Spleen (tissue), 11 donors: ENCODE results near the gene BABAM2. TPM values are rescaled to one million over a fixed set of nuclear protein-coding genes. Genes with fewer than 3 reads are reported as not detected.

Experiments used
- DNase-seq: peaks from one replicate; pipeline ENCODE4 v3.0.0-alpha.2; 2020
- H3K27ac ChIP-seq, 8 donors: fragments of 200-600 bp; sonication (generic) in 7 of 8; 1 replicate in 4 of 8; 2 replicates in 4 of 8; pipeline versions ENCODE4 v1.5.0 to v1.8.0; 2016 to 2021; ENCODE audit warnings: inconsistent platforms in 4 of 8, mild to moderate bottlenecking in 4 of 8, moderate library complexity in 1 of 8
- H3K27me3 ChIP-seq, 7 donors: fragments of 200-600 bp; sonication (generic) in 6 of 7; replicated peaks in 1 of 7; 1 replicate in 4 of 7; 2 replicates in 3 of 7; pipeline versions ENCODE4 v1.5.0 to v1.8.0; 2016 to 2021; ENCODE audit warnings: inconsistent platforms in 3 of 7, mild to moderate bottlenecking in 1 of 7
- H3K36me3 ChIP-seq, 6 donors: fragments of 200-600 bp; sonication (generic) in 5 of 6; 1 replicate in 4 of 6; 2 replicates in 2 of 6; pipeline versions ENCODE4 v1.5.0 to v1.8.0; 2016 to 2021; ENCODE audit warnings: inconsistent platforms in 2 of 6
- H3K4me1 ChIP-seq, 6 donors: fragments of 200-600 bp; sonication (generic) in 5 of 6; 1 replicate in 3 of 6; 2 replicates in 3 of 6; pipeline versions ENCODE4 v1.5.0 to v1.8.0; 2016 to 2021; ENCODE audit warnings: inconsistent platforms in 3 of 6
- H3K4me3 ChIP-seq, 8 donors: fragments of 200-600 bp; sonication (generic) in 7 of 8; 1 replicate in 4 of 8; 2 replicates in 4 of 8; pipeline versions ENCODE4 v1.5.0 to v1.8.0; 2016 to 2021; ENCODE audit warnings: inconsistent platforms in 4 of 8, mild to moderate bottlenecking in 4 of 8, moderate library complexity in 2 of 8
- H3K9me3 ChIP-seq, 8 donors: fragments of 200-600 bp; sonication (generic) in 7 of 8; 1 replicate in 4 of 8; 2 replicates in 4 of 8; pipeline versions ENCODE4 v1.5.0 to v1.8.0; 2016 to 2021; ENCODE audit warnings: inconsistent platforms in 4 of 8
- POLR2A ChIP-seq, 3 donors: fragments of 450-650 bp; IDR thresholded peaks; one replicate each; pipeline ENCODE4 v1.5.1; 2017; ENCODE audit warnings: antibody characterized with exemption in 3 of 3, mild to moderate bottlenecking in 1 of 3
- POLR2AphosphoS5 ChIP-seq, 3 donors: sonication (generic); formaldehyde crosslinking; IDR thresholded peaks; one replicate each; pipeline ENCODE4 v1.5.1; 2017; ENCODE audit warnings: antibody characterized with exemption in 3 of 3
- WGBS, 5 donors: extraction: QIAGEN DNeasy Blood & Tissue Kit in 3 of 5; methylation state at CpG; one replicate each; pipeline versions ENCODE4 v1.1.5 to v1.1.7; 2013 to 2018; 5-methylcytosine and 5-hydroxymethylcytosine counted together
- intact Hi-C: fragments of 100-400 bp; cut with DNase I; formaldehyde crosslinking; loops from one replicate; pipeline ENCODE4 v1.15.0; 2023; ENCODE audit warnings: low total_unique reads
- polyA plus RNA-seq, 3 donors: library from polyadenylated mRNA; stranded (reverse); fragments of 200-250 nt; gene quantifications; one replicate each; pipeline ENCODE4 v1.2.1, GENCODE V29; 2013
- total RNA-seq, 7 donors: library from RNA; depleted of rRNA in 3 of 7; stranded (reverse); fragments of >200 nt in 3 of 7; fragmentation: NEBNext Ultra II Directional in 4 of 7; extraction: Animal tissue kit (Norgen Biotek cat#: 25700) in 4 of 7; gene quantifications; one replicate each; pipeline versions ENCODE4 v1.1.0 to v1.2.1, GENCODE V29; 2016 to 2021
- TF ChIP-seq, protein P1 (sequence below), 11 experiments: fragments of 200-600 bp in 7 of 11; fragments of 450-650 bp in 4 of 11; sonication (generic) in 4 of 11; IDR thresholded peaks in 8 of 11; conservative IDR thresholded peaks in 3 of 11; 1 replicate in 7 of 11; 2 replicates in 4 of 11; pipeline versions ENCODE4 v1.4.0 to v1.8.0; 2016 to 2021; ENCODE audit warnings: antibody characterized with exemption in 11 of 11, inconsistent platforms in 4 of 11, mild to moderate bottlenecking in 1 of 11
- donor health status: healthy with polysubstance abuse.
- donor health status: DM: no; HTN: no; CAD: no; lungs with moderate emphysema.
- donor health status: DM: no; HTN: no; CAD: no.
- donor health status: Bipolar disorder and iron deficiency.
- donor health status: healthy.
- donor health status: DM: no; HTN: no; CAD: no.
- donor health status: DM: yes; HTN: yes; CAD: no.

BABAM2 gene
- total and polyA plus RNA-seq, 10 donors, result 16.1 to 70.1 (median 55.0) TPM

DNA sequence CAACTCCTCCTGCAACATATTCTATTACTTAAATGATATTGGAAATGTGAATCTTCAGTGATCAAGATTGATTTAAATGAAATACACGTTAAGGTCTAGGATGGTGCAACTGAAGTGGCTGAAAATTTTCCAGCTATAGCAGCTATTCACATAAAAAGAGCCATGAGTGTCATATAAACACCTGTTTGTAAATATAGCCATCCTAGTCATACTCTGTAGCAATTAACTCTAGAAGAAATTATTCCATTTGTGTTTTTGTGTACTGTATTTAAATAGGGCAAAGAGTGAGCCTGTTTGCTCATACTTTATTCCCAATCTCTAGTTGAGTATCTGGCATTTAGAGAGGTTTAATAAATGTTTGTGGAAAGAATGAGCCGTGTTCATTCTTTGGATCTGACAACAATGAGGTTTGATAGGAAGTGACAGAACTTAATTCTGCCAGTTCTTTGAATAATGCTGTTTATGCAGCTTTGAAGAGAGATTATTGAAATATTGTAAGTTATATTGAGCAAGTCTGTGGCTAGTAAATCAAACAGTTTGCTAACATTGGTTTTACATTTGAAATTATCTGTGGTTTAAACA, 49.7 kb downstream of the BABAM2 start:
- peaks cover 0 to 23% (median 9%) of the 10 kb centered on the region in 6 donors for H3K4me1 ChIP-seq
- peak overlapping the region in 1 of 8 donors; percentile 10 for H3K27ac ChIP-seq
- 56 to 76% (median 69%) methylated on average over 2 of the region's 2 CpGs for WGBS, 5 donors
- no peak for TF ChIP-seq POLR2AphosphoS5 (IDR thresholded peaks at IDR 0.05)
- TF ChIP-seq, protein P1, sequence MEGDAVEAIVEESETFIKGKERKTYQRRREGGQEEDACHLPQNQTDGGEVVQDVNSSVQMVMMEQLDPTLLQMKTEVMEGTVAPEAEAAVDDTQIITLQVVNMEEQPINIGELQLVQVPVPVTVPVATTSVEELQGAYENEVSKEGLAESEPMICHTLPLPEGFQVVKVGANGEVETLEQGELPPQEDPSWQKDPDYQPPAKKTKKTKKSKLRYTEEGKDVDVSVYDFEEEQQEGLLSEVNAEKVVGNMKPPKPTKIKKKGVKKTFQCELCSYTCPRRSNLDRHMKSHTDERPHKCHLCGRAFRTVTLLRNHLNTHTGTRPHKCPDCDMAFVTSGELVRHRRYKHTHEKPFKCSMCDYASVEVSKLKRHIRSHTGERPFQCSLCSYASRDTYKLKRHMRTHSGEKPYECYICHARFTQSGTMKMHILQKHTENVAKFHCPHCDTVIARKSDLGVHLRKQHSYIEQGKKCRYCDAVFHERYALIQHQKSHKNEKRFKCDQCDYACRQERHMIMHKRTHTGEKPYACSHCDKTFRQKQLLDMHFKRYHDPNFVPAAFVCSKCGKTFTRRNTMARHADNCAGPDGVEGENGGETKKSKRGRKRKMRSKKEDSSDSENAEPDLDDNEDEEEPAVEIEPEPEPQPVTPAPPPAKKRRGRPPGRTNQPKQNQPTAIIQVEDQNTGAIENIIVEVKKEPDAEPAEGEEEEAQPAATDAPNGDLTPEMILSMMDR (IDR thresholded peaks at IDR 0.05 in 8 of 11, conservative IDR thresholded peaks at IDR 0.05 in 3 of 11), result no peak
- no peak for TF ChIP-seq POLR2A (IDR thresholded peaks at IDR 0.05)
- no peak for DNase-seq
- intact Hi-C loops, result no loop called here
- no peaks in the 10 kb centered on the region for H3K9me3 ChIP-seq
- no peaks in the 10 kb centered on the region for H3K27me3 ChIP-seq
- peaks cover 0 to 20% (median 0%) of the 10 kb centered on the region in 6 donors for H3K36me3 ChIP-seq
- no peak overlapping the region for H3K4me3 ChIP-seq

DNA sequence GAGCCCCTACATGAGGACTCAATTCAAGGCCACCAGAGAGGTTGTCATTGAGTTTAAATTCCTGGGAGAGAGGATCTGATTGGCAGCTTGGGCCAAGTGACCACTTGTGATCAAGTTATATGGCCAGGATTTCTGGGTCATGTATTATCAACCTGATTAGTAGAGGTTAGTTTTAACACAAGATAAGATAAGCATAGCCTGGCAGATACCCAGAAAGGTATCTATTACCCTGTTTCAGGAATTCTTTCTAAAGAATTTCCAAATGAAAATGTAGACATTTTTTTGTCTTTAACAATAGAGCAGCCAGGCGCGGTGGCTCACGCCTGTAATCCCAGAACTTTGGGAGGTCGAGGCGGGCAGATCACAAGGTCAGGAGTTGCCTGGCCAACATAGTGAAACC, 50.5 kb downstream of the BABAM2 start:
- Histone ChIP-seq H3K27me3 (no peaks in the 10 kb centered on the region), H3K36me3 (peaks cover 0 to 15% (median 0%) of the 10 kb centered on the region in 6 donors), H3K9me3 (no peaks in the 10 kb centered on the region), H3K4me3 (no peak overlapping the region), H3K4me1 (peaks cover 0 to 31% (median 10%) of the 10 kb centered on the region in 6 donors), H3K27ac (no peak overlapping the region)
- DNase-seq, result no peak
- WGBS, 5 donors, result 85 to 95% (median 91%) methylated on average over 5 of the region's 5 CpGs
- intact Hi-C loops, result no loop called here
- TF ChIP-seq, protein P1 (IDR thresholded peaks at IDR 0.05 in 8 of 11, conservative IDR thresholded peaks at IDR 0.05 in 3 of 11), result no peak
- TF ChIP-seq POLR2A (IDR thresholded peaks at IDR 0.05), result no peak
- TF ChIP-seq POLR2AphosphoS5 (IDR thresholded peaks at IDR 0.05), result no peak

DNA sequence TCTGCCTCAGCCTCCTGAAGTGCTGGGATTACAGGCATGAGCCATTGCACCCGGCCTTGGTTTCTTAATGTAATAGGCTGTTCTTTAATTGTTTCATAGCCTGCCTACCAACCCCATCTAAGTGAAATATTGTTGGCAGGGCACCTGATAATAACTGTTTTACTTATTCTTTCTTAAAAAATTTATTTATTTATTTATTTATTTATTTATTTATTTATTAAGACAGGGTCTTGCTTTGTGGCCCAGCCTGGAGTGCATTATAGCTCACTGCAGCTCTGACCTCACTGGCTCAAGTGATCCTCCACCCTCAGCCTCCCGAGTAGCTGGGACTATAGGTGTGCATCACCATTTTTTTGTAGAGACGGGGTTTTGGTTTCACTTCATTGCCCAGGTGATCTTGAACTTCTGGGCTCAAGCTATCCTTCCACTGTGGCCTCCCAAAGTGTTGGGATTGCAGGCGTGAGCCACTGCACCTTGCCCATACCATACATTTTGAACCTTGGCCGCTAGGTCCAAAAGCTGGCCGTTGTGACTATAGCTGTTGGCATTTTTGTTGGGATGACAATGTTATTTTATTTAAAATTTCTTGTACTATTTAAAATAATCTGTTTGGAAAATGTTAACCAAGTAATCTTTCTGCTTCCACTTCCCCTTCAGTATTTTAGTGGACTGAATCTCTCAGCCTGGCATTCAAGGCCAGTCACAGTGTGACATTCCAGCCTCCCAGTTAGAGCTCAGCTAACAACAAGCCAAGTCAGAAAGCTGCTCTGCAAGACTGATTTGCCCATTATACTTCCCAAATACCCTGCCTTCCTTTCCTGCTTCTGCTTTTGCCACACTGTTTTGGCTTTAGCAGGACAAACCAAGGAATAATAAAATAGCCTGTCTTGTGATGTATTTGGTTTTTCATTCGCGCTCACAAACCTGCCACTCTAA, 52.4 kb downstream of the BABAM2 start:
- H3K4me1 ChIP-seq, result peaks cover 0 to 50% (median 23%) of the 10 kb centered on the region in 6 donors
- TF ChIP-seq, protein P1 (IDR thresholded peaks at IDR 0.05 in 8 of 11, conservative IDR thresholded peaks at IDR 0.05 in 3 of 11), result no peak
- TF ChIP-seq POLR2A (IDR thresholded peaks at IDR 0.05) (no peak), POLR2AphosphoS5 (IDR thresholded peaks at IDR 0.05) (no peak)
- peak overlapping the region in 4 of 8 donors; percentile 16 to 43 (median 33) for H3K27ac ChIP-seq
- H3K4me3 ChIP-seq, result no peak overlapping the region
- peaks cover 0 to 15% (median 0%) of the 10 kb centered on the region in 6 donors for H3K36me3 ChIP-seq
- no peaks in the 10 kb centered on the region for H3K9me3 ChIP-seq
- DNase-seq, result no peak
- H3K27me3 ChIP-seq, result no peaks in the 10 kb centered on the region
- intact Hi-C loops, result no loop called here
- 93 to 97% (median 96%) methylated on average over 8 of the region's 8 CpGs for WGBS, 5 donors
